ENCODE measurements around the gene GPD1L. TPM values are rescaled to one million over a fixed set of nuclear protein-coding genes. Genes with fewer than 3 reads are reported as not detected.
"Not testable (repeated sequence)": the region's sequence is repeated elsewhere in the genome, so short reads cannot be mapped to it uniquely, and the experiment has no call there.

GPD1L gene
- total RNA-seq, 8 experiments from 2014 or later: 5.0 to 33.2 (median 8.5) TPM

GRCh38 chr3:32086464-32086863 is 20.0 kb upstream of the GPD1L start:
- peak in 1 of 8 experiments; percentile 51 for ATAC-seq (replicated peaks in 6 of 8)
- no peak overlapping the region for H3K27ac ChIP-seq
- H3K4me1 ChIP-seq (replicated peaks in 1 of 2): peaks cover 0 to 3% of the 10 kb centered on the region in 2 donors
- in situ Hi-C loops (cut with MboI; ENCODE audit: low pct_unique_long_range_greater_than_20kb in 2 of 9, low sequenced_read_pairs in 9 of 9, unreplicated experiment in 9 of 9): no loop called here
- WGBS, 10 experiments: 40 to 100% (median 82%) methylated on average over 1 of the region's 1 CpG; no CpG with 5 or more reads in 6 of the 10 experiments
- H3K4me3 ChIP-seq: no peak overlapping the region

DNA sequence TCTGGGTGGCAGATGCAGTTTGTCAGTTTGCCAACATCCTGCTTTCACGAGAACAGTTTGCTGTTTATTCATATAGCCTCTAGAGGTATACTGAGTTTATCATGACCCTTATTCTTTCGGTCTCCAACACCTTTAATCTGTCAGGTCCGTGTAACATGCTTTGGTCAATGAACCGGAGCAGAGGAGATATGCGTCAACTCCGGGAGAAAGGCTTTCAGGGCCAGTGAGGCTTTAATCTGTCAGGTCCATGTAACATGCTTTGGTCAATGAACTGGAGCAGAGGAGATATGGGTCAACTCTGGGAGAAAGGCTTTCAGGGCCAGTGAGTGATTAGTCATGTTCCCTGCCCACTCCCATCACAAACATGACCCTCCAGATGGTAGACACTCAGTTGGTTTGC is 16.9 kb upstream of the GPD1L start:
- ATAC-seq (replicated peaks in 6 of 8): no peak

DNA sequence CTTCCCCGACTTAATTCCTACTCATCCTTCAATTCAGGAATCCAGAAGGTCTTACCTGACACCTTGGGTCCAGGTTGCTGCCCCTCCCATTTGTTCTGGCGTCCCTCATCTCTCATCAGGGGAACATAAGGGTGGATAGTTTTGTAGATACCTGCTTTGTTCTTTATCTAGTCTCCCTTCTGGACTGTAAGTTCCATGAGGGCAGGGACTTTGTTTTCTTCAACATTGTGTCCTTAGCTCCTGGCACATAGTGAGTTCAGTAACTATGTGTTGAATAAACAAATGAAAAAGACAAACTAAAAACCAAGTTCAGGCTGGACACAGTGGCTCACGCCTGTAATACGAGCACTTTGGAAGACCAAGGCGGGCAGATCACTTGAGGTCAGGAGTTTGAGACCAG is 13.2 kb upstream of the GPD1L start:
- ATAC-seq (replicated peaks in 6 of 8): no peak
- 10 to 100% (median 77%) methylated on average over 1 to 5 of the region's 5 CpGs for WGBS, 10 experiments
- Histone ChIP-seq H3K27ac (no peak overlapping the region), H3K4me3 (no peak overlapping the region), H3K4me1 (replicated peaks in 1 of 2) (no peaks in the 10 kb centered on the region)
- in situ Hi-C loops (cut with MboI; ENCODE audit: low pct_unique_long_range_greater_than_20kb in 2 of 9, low sequenced_read_pairs in 9 of 9, unreplicated experiment in 9 of 9): no loop called here

More for the DNA sequence above, 16.9 kb upstream of the GPD1L start:
- in situ Hi-C loops (cut with MboI; ENCODE audit: low pct_unique_long_range_greater_than_20kb in 2 of 9, low sequenced_read_pairs in 9 of 9, unreplicated experiment in 9 of 9): no loop called here
- H3K4me3 ChIP-seq: no peak overlapping the region
- 0 to 100% (median 85%) methylated on average over 1 to 6 of the region's 6 CpGs for WGBS, 10 experiments
- H3K27ac ChIP-seq: no peak overlapping the region
- H3K4me1 ChIP-seq (replicated peaks in 1 of 2): no peaks in the 10 kb centered on the region

- Histone ChIP-seq H3K27ac (no peak overlapping the region), H3K4me1 (replicated peaks in 1 of 2) (no peaks in the 10 kb centered on the region), H3K4me3 (no peak overlapping the region)
- no peak for ATAC-seq (replicated peaks in 6 of 8)
- in situ Hi-C loops (cut with MboI; ENCODE audit: low pct_unique_long_range_greater_than_20kb in 2 of 9, low sequenced_read_pairs in 9 of 9, unreplicated experiment in 9 of 9): no loop called here
- 14 to 93% (median 64%) methylated on average over 2 to 3 of the region's 3 CpGs for WGBS, 10 experiments
These were observed 11.0 kb upstream of the GPD1L start for GRCh38 chr3:32095431-32095830.

GRCh38 chr3:32097768-32098167 is 8.7 kb upstream of the GPD1L start:
- Histone ChIP-seq H3K27ac (no peak overlapping the region), H3K4me3 (no peak overlapping the region), H3K4me1 (replicated peaks in 1 of 2) (no peaks in the 10 kb centered on the region)
- 29 to 100% (median 100%) methylated on average over 1 of the region's 1 CpG; no CpG with 5 or more reads in 4 of the 10 experiments for WGBS, 10 experiments
- no peak for ATAC-seq (replicated peaks in 6 of 8)
- in situ Hi-C loops (cut with MboI; ENCODE audit: low pct_unique_long_range_greater_than_20kb in 2 of 9, low sequenced_read_pairs in 9 of 9, unreplicated experiment in 9 of 9): no loop called here

- 80 to 100% methylated on average over 1 of the region's 1 CpG; no CpG with 5 or more reads in 8 of the 10 experiments for WGBS, 10 experiments
- in situ Hi-C loops (cut with MboI; ENCODE audit: low pct_unique_long_range_greater_than_20kb in 2 of 9, low sequenced_read_pairs in 9 of 9, unreplicated experiment in 9 of 9): no loop called here
- Histone ChIP-seq H3K4me1 (replicated peaks in 1 of 2) (no peaks in the 10 kb centered on the region), H3K27ac (no peak overlapping the region), H3K4me3 (no peak overlapping the region)
- ATAC-seq (replicated peaks in 6 of 8): no peak
These were observed 7.9 kb upstream of the GPD1L start for GRCh38 chr3:32098528-32098927.

GRCh38 chr3:32100465-32100864 is 6.0 kb upstream of the GPD1L start:
- WGBS, 10 experiments: 50 to 100% (median 80%) methylated on average over 1 to 5 of the region's 5 CpGs; no CpG with 5 or more reads in 2 of the 10 experiments
- Histone ChIP-seq H3K27ac (no peak overlapping the region), H3K4me3 (no peak overlapping the region), H3K4me1 (replicated peaks in 1 of 2) (no peaks in the 10 kb centered on the region)
- no peak for ATAC-seq (replicated peaks in 6 of 8)
- in situ Hi-C loops (cut with MboI; ENCODE audit: low pct_unique_long_range_greater_than_20kb in 2 of 9, low sequenced_read_pairs in 9 of 9, unreplicated experiment in 9 of 9): no loop called here

GRCh38 chr3:32102289-32102688 is 4.1 kb upstream of the GPD1L start:
- WGBS, 10 experiments: 44 to 100% (median 93%) methylated on average over 2 to 7 of the region's 7 CpGs; no CpG with 5 or more reads in 2 of the 10 experiments
- Histone ChIP-seq H3K27ac (no peak overlapping the region), H3K4me3 (no peak overlapping the region), H3K4me1 (replicated peaks in 1 of 2) (peaks cover 2 to 3% of the 10 kb centered on the region in 2 donors)
- in situ Hi-C loops (cut with MboI; ENCODE audit: low pct_unique_long_range_greater_than_20kb in 2 of 9, low sequenced_read_pairs in 9 of 9, unreplicated experiment in 9 of 9): no loop called here
- no peak for ATAC-seq (replicated peaks in 6 of 8)

DNA sequence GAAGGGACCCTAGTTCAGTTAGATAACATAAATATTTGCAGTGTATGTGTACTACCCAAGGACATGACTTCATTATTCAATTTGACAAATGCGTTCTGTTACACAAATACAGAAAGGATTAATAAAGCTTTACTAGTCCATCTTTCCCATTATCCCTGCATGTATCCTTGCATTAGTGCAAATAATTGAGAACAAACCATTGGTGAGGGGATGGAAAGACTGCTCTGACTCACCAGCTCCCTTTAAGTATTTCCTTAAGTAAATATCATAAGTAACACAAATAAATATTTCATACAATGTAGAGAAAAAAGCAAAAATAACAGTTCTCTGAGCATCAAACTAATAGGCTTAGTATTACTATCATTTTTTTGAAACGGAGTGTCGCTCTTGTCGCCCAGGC is 1.9 kb upstream of the GPD1L start:
- Histone ChIP-seq H3K4me3 (no peak overlapping the region), H3K27ac (no peak overlapping the region), H3K4me1 (replicated peaks in 1 of 2) (peaks cover 3 to 5% of the 10 kb centered on the region in 2 donors)
- in situ Hi-C loops (cut with MboI; ENCODE audit: low pct_unique_long_range_greater_than_20kb in 2 of 9, low sequenced_read_pairs in 9 of 9, unreplicated experiment in 9 of 9): no loop called here
- ATAC-seq (replicated peaks in 6 of 8): no peak
- WGBS, 10 experiments: 88 to 100% (median 100%) methylated on average over 1 to 4 of the region's 4 CpGs; no CpG with 5 or more reads in 1 of the 10 experiments

- no peak for ATAC-seq (replicated peaks in 6 of 8)
- in situ Hi-C loops (cut with MboI; ENCODE audit: low pct_unique_long_range_greater_than_20kb in 2 of 9, low sequenced_read_pairs in 9 of 9, unreplicated experiment in 9 of 9): no loop called here
- 70 to 100% (median 94%) methylated on average over 1 to 4 of the region's 7 CpGs for WGBS, 10 experiments
- H3K4me3 ChIP-seq: no peak overlapping the region
- no peak overlapping the region for H3K27ac ChIP-seq
- H3K4me1 ChIP-seq (replicated peaks in 1 of 2): peaks cover 3 to 5% of the 10 kb centered on the region in 2 donors
These were observed 909 bp upstream of the GPD1L start for GRCh38 chr3:32105291-32106131.

GRCh38 chr3:32106929-32107362 is 526 bp downstream of the GPD1L start:
- Histone ChIP-seq H3K4me1 (replicated peaks in 1 of 2) (peaks cover 3 to 5% of the 10 kb centered on the region in 2 donors), H3K27ac (no peak overlapping the region), H3K4me3 (peak overlapping the region; percentile 50 to 72 (median 61))
- peak in 2 of 8 experiments; percentile 36 to 38 for ATAC-seq (replicated peaks in 6 of 8)
- 0 to 40% (median 31%) methylated on average over 1 to 10 of the region's 36 CpGs; no CpG with 5 or more reads in 6 of the 10 experiments for WGBS, 10 experiments
- in situ Hi-C loops (cut with MboI; ENCODE audit: low pct_unique_long_range_greater_than_20kb in 2 of 9, low sequenced_read_pairs in 9 of 9, unreplicated experiment in 9 of 9): no loop called here

DNA sequence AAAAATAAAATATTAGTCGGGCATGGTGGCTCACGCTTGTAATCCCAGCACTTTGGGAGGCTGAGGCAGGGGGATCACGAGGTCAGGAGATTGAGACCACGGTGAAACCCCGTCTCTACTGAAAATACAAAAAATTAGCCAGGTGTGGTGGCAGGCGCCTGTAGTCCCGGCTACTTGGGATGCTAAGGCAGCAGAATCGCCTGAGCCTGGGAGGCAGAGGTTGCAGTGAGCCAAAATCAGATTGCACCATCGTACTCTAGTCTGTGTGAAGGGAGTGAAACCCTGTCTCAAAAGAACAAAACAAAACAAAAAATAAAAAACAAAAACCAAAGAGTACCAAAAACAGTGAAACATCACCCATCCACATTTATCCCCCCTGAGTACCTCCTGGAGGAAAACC is 1.8 kb downstream of the GPD1L start:
- 78 to 100% (median 89%) methylated on average over 1 to 6 of the region's 9 CpGs; no CpG with 5 or more reads in 1 of the 10 experiments for WGBS, 10 experiments
- in situ Hi-C loops (cut with MboI; ENCODE audit: low pct_unique_long_range_greater_than_20kb in 2 of 9, low sequenced_read_pairs in 9 of 9, unreplicated experiment in 9 of 9); H3K4me1 ChIP-seq (replicated peaks in 1 of 2); H3K27ac ChIP-seq; H3K4me3 ChIP-seq; ATAC-seq (replicated peaks in 6 of 8): not testable (repeated sequence)

GRCh38 chr3:32109256-32109655 is 2.8 kb downstream of the GPD1L start:
- Histone ChIP-seq H3K27ac (no peak overlapping the region), H3K4me1 (replicated peaks in 1 of 2) (peaks cover 3 to 5% of the 10 kb centered on the region in 2 donors), H3K4me3 (no peak overlapping the region)
- ATAC-seq (replicated peaks in 6 of 8): peak in 1 of 8 experiments; percentile 2
- WGBS, 10 experiments: 0 to 100% (median 17%) methylated on average over 1 to 2 of the region's 2 CpGs; no CpG with 5 or more reads in 5 of the 10 experiments
- in situ Hi-C loops (cut with MboI; ENCODE audit: low pct_unique_long_range_greater_than_20kb in 2 of 9, low sequenced_read_pairs in 9 of 9, unreplicated experiment in 9 of 9): no loop called here
